HuH-7 (cell line): Measurements from ENCODE around the gene TMEM218.

ENCODE experiments used
- DNase-seq: peaks from one replicate; pipeline ENCODE4 v3.0.0; 2011; ENCODE audit warnings: low spot score

The TMEM218 gene

GRCh38 chr11:125055107-125055715 is 56.2 kb downstream of the TMEM218 start:
- no peak for DNase-seq

- no peak for DNase-seq
These were observed 58.3 kb downstream of the TMEM218 start for GRCh38 chr11:125053167-125053566.

GRCh38 chr11:125052047-125052446 is 59.4 kb downstream of the TMEM218 start:
- no peak for DNase-seq

- no peak for DNase-seq
These were observed 62.1 kb downstream of the TMEM218 start for GRCh38 chr11:125049164-125049792.
